ENCODE results near the gene PEPD. TPM values are rescaled to one million over a fixed set of nuclear protein-coding genes. Genes with fewer than 3 reads are reported as not detected.

Gene PEPD
- polyA plus RNA-seq, 1 donor from 2014 or later = 91.1 TPM

DNA sequence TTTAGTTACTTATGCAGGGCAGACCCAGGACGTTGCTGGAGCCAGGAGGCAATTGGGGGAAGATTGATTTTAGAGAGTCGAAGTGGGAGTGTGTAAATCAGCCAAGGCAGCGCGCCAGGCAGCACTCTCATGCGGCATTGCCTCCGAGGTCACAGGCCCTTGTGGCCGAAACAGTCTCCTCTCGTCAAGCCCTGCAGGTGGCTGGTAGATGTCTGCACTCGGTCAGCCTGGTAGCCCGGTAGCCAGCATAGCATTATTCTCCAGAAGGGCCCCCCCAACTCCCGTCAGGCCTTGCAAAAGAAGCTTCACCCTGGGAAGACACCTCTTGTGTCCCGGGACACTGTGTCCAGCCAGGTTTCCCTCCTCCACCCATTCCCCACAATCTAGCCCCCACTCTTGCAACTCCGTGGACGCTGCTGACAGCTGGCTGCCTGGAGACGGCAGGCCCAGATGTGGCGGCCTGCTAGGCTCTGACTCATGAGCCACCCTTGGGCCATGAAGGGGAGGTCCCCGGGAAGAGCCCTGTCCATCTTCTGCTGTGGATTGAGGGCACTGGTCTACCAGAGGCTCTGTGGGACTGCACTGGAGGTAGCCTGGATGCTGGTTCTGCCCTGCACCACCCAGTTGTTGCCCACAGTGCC lies 2.6 kb upstream of the PEPD start:
- H3K9me3 Mint-ChIP-seq = no peaks in the 10 kb centered on the region
- H3K36me3 Mint-ChIP-seq = no peaks in the 10 kb centered on the region
- no peak overlapping the region for H3K27ac Mint-ChIP-seq
- H3K27me3 Mint-ChIP-seq = peaks cover 2% of the 10 kb centered on the region
- no peak overlapping the region for H3K4me3 Mint-ChIP-seq
- peaks cover 10 to 15% (median 14%) of the 10 kb centered on the region in 3 donors for H3K4me1 Mint-ChIP-seq

DNA sequence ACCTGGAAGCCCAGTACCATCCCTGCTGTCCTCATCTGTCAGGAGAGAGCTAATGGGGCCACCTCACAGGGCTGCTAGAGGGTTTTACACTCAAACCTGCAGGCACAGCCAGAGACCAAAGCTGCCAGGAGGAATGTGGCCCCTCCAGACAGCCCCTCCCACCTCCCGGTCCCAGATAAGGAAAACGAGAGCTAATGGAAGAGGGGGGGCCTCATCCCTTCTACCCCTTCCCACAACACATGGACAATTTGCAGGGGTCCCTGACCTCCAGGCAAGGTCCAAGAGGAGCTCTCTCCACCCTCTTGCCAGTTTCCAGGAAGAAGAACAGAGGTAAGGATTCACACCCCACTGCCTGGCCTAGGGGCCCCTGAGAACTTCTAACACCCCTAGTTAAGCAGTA lies 1.6 kb upstream of the PEPD start:
- H3K4me3 Mint-ChIP-seq = peak overlapping the region in 1 of 4 donors; percentile 28
- H3K9me3 Mint-ChIP-seq = no peaks in the 10 kb centered on the region
- no peaks in the 10 kb centered on the region for H3K36me3 Mint-ChIP-seq
- peak overlapping the region in 1 of 3 donors; percentile 27 for H3K27ac Mint-ChIP-seq
- peaks cover 10 to 15% (median 14%) of the 10 kb centered on the region in 3 donors for H3K4me1 Mint-ChIP-seq
- H3K27me3 Mint-ChIP-seq = peaks cover 2% of the 10 kb centered on the region

DNA sequence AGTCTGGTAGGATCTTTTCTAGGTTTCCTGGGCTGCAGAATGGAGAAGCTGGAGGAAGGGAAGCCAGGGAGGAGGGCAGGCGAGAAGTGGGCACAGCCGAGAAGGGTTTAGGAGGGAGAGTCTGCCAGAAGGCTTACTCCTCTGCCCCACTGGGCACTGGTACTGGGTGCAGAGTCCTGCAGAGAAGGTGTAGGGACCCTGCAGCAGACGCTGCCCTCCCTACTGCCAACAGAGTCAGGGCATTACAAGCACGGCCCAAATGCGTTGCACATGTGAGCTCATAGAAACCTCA lies 726 bp upstream of the PEPD start:
- H3K4me3 Mint-ChIP-seq = peak overlapping the region; percentile 83 to 97 (median 92)
- H3K27ac Mint-ChIP-seq = no peak overlapping the region
- H3K27me3 Mint-ChIP-seq = peaks cover 2% of the 10 kb centered on the region
- peaks cover 10 to 15% (median 14%) of the 10 kb centered on the region in 3 donors for H3K4me1 Mint-ChIP-seq
- no peaks in the 10 kb centered on the region for H3K36me3 Mint-ChIP-seq
- H3K9me3 Mint-ChIP-seq = no peaks in the 10 kb centered on the region

- Mint-ChIP-seq H3K36me3 (no peaks in the 10 kb centered on the region), H3K4me3 (peak overlapping the region; percentile 70 to 97 (median 92)), H3K27ac (peak overlapping the region in 2 of 3 donors; percentile 0 to 69), H3K9me3 (no peaks in the 10 kb centered on the region), H3K4me1 (peaks cover 10 to 18% (median 14%) of the 10 kb centered on the region in 3 donors), H3K27me3 (no peaks in the 10 kb centered on the region)
Observed at GRCh38 chr19:33520844-33521479, 629 bp downstream of the PEPD start.

- Mint-ChIP-seq H3K4me1 (peaks cover 10 to 18% (median 18%) of the 10 kb centered on the region in 3 donors), H3K9me3 (no peaks in the 10 kb centered on the region), H3K36me3 (no peaks in the 10 kb centered on the region), H3K27ac (peak overlapping the region in 2 of 3 donors; percentile 0 to 69), H3K4me3 (peak overlapping the region in 3 of 4 donors; percentile 70 to 97 (median 87)), H3K27me3 (no peaks in the 10 kb centered on the region)
Observed at GRCh38 chr19:33520048-33520643, 1.4 kb downstream of the PEPD start.

DNA sequence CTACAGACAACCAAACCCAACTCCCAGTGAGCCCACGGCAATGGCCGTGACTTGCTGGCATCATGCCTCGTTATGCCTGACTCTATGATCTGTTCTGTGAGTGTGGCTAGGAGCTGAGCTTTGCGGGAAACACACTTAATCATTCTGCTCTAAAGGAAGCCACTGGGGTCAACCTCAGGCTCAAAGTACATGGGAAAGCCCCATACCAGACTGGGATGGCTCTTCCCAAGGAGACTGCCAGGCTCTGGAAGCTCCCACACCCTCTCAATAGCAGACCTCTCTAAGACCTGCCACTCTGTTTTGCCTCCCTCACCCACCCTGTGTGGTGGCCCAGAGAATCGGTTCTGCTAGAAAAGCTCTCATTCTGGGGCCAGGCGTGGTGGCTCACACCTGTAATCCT lies 2.2 kb downstream of the PEPD start:
- H3K9me3 Mint-ChIP-seq = no peaks in the 10 kb centered on the region
- H3K4me3 Mint-ChIP-seq = peak overlapping the region in 2 of 4 donors; percentile 32 to 69
- H3K27me3 Mint-ChIP-seq = no peaks in the 10 kb centered on the region
- H3K27ac Mint-ChIP-seq = peak overlapping the region in 1 of 3 donors; percentile 11
- peaks cover 10 to 22% (median 18%) of the 10 kb centered on the region in 3 donors for H3K4me1 Mint-ChIP-seq
- H3K36me3 Mint-ChIP-seq = no peaks in the 10 kb centered on the region

GRCh38 chr19:33518541-33518940 lies 3.0 kb downstream of the PEPD start:
- Mint-ChIP-seq H3K27ac (no peak overlapping the region), H3K36me3 (no peaks in the 10 kb centered on the region), H3K4me1 (peaks cover 10 to 22% (median 18%) of the 10 kb centered on the region in 3 donors), H3K27me3 (no peaks in the 10 kb centered on the region), H3K4me3 (peak overlapping the region in 3 of 4 donors; percentile 19 to 69 (median 41)), H3K9me3 (no peaks in the 10 kb centered on the region)

DNA sequence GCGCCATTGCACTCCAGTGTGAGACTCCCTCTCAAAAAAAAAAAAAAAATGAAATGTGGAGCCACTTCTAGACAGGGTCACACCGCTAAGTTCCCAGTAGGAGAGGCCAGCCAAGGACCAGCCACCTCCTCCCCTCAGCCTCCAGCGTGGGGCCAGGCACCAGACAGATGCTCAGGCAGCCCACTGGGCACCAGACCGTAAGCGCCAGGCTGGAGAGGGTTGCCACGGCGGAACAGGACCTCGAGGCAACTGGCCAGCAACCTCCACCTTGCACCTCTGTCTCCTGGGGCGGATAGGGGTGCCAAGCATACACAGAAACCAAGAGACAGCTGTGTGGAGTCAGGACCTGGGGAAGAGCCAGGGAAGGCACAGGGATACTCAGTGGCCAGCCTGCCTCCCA lies 3.7 kb downstream of the PEPD start:
- H3K27me3 Mint-ChIP-seq = no peaks in the 10 kb centered on the region
- H3K4me1 Mint-ChIP-seq = peaks cover 10 to 22% (median 18%) of the 10 kb centered on the region in 3 donors
- H3K36me3 Mint-ChIP-seq = no peaks in the 10 kb centered on the region
- H3K27ac Mint-ChIP-seq = no peak overlapping the region
- no peak overlapping the region for H3K4me3 Mint-ChIP-seq
- no peaks in the 10 kb centered on the region for H3K9me3 Mint-ChIP-seq

- H3K4me3 Mint-ChIP-seq = peak overlapping the region in 1 of 4 donors; percentile 41
- no peaks in the 10 kb centered on the region for H3K9me3 Mint-ChIP-seq
- H3K4me1 Mint-ChIP-seq = peaks cover 2 to 10% (median 9%) of the 10 kb centered on the region in 3 donors
- H3K36me3 Mint-ChIP-seq = no peaks in the 10 kb centered on the region
- H3K27ac Mint-ChIP-seq = no peak overlapping the region
- H3K27me3 Mint-ChIP-seq = no peaks in the 10 kb centered on the region
Observed at GRCh38 chr19:33515921-33516320, 5.7 kb downstream of the PEPD start.

GRCh38 chr19:33514885-33515551 lies 6.6 kb downstream of the PEPD start:
- peaks cover 0 to 8% (median 3%) of the 10 kb centered on the region in 3 donors for H3K4me1 Mint-ChIP-seq
- H3K36me3 Mint-ChIP-seq = no peaks in the 10 kb centered on the region
- no peak overlapping the region for H3K27ac Mint-ChIP-seq
- H3K4me3 Mint-ChIP-seq = no peak overlapping the region
- no peaks in the 10 kb centered on the region for H3K9me3 Mint-ChIP-seq
- no peaks in the 10 kb centered on the region for H3K27me3 Mint-ChIP-seq

GRCh38 chr19:33513424-33513823 lies 8.2 kb downstream of the PEPD start:
- H3K9me3 Mint-ChIP-seq = no peaks in the 10 kb centered on the region
- peak overlapping the region in 1 of 4 donors; percentile 17 for H3K4me3 Mint-ChIP-seq
- no peaks in the 10 kb centered on the region for H3K27me3 Mint-ChIP-seq
- H3K27ac Mint-ChIP-seq = peak overlapping the region in 1 of 3 donors; percentile 59
- H3K36me3 Mint-ChIP-seq = peaks cover 4% of the 10 kb centered on the region
- peaks cover 0 to 9% (median 3%) of the 10 kb centered on the region in 3 donors for H3K4me1 Mint-ChIP-seq

DNA sequence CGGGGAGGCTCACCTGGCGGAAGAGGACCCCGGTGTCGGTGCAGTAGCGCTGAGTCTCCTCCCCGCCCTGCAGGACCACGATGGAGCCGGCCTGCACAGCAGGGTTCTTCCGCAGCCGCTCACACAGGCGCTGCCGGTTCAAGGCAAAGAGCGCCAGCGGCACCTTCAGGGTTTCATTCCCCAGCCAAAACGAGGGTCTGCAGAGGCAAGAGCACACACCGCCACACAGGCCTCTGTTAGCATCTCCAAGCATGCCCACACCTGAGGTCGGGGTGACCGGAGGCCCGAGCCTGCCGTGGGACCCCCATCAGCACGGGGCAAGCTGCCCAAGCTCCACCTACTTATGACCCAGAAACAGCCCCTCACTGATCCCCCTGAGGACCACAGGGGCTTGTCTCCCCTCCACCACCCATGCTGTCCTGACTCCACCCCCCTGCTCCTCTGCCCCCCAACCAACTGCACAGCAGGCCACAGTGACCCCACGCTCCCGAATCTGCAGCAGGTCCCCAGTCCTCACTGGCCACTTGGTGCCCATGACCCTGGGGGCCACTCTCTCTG lies 8.9 kb downstream of the PEPD start:
- H3K4me1 Mint-ChIP-seq = peaks cover 0 to 9% (median 3%) of the 10 kb centered on the region in 3 donors
- H3K27ac Mint-ChIP-seq = no peak overlapping the region
- no peaks in the 10 kb centered on the region for H3K27me3 Mint-ChIP-seq
- peak overlapping the region in 1 of 4 donors; percentile 39 for H3K4me3 Mint-ChIP-seq
- no peaks in the 10 kb centered on the region for H3K9me3 Mint-ChIP-seq
- peaks cover 4% of the 10 kb centered on the region for H3K36me3 Mint-ChIP-seq

- Mint-ChIP-seq H3K4me1 (peaks cover 0 to 9% (median 3%) of the 10 kb centered on the region in 3 donors), H3K4me3 (no peak overlapping the region), H3K27me3 (no peaks in the 10 kb centered on the region), H3K27ac (no peak overlapping the region), H3K9me3 (no peaks in the 10 kb centered on the region), H3K36me3 (peaks cover 4% of the 10 kb centered on the region)
Observed at GRCh38 chr19:33512021-33512420, 9.6 kb downstream of the PEPD start.

DNA sequence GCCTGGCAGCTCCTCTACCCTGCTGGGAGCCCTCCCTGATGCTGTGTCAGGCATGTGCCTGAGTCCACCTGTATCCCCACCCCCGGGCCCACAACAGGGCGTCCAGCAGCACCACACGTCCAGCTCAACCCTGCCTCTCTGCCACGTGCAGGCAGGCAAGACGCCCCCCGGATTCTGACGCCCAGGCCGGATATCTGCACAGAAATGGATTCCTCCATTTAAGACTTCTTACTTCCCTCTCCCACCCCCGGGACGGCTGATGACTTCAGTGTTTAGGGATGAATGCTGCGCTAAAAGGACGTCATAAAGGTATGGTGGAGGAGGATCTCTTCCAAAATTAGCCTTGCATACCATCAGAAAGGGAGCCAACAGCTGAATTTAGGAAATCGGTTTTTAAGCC lies 10.2 kb downstream of the PEPD start:
- Mint-ChIP-seq H3K4me3 (no peak overlapping the region), H3K27me3 (no peaks in the 10 kb centered on the region), H3K4me1 (peaks cover 0 to 9% (median 0%) of the 10 kb centered on the region in 3 donors), H3K36me3 (peaks cover 4% of the 10 kb centered on the region), H3K27ac (no peak overlapping the region), H3K9me3 (no peaks in the 10 kb centered on the region)

Data from IgD-negative memory B cell (primary cell).